GM19043 (cell line): ENCODE results near the gene TRAPPC2L.

Experiments used
- ATAC-seq: cut with Tn5 transposase; IDR thresholded peaks from one replicate; pipeline ENCODE4 v1.9.1; 2021; ENCODE audit warnings: low read depth; ENCODE audit not compliant: unreplicated experiment

TRAPPC2L gene

DNA sequence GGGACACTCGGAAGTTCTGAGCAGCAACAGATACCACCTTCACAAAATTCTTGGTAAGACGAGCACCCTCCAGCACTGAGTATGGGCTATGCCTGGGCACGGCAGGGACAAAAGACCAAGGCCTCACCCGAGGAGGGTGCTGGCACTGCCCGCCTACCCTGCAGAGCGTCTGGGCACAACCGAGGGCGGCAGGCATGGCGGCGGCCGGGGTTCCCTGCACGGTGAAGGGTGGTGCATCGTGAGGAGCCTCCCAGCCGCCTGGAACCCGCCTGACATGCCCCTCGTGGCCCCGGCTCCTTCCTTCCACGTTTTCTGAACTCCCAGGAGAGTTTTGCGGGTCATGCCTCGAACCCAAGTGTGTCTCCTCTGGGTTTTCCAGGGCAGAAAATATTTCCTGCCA, 19.1 kb upstream of the TRAPPC2L start:
- ATAC-seq: no peak

DNA sequence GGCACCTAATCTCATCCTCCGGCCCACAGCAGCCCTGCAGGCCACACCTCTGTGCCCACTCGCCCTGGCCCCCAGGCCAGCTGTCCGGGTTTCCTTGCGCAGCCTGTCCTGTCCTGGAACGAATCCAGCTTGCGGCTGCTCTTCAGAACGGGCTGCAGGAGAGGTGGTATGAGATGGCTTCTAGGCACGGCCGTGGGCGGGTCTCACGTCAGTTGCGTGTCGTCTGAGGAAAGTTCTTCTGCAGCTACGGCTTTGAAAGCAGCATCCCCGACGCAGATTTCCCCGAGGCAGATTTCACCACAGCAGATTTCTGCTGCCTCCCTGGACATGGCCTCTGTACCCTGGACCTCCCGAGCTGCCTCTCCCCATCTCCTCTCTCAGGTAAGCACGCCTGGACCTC, 18.4 kb upstream of the TRAPPC2L start:
- ATAC-seq: no peak

- no peak for ATAC-seq
These were observed 17.8 kb upstream of the TRAPPC2L start for GRCh38 chr16:88839026-88839529.

GRCh38 chr16:88839745-88840599, 17.0 kb upstream of the TRAPPC2L start:
- no peak for ATAC-seq

DNA sequence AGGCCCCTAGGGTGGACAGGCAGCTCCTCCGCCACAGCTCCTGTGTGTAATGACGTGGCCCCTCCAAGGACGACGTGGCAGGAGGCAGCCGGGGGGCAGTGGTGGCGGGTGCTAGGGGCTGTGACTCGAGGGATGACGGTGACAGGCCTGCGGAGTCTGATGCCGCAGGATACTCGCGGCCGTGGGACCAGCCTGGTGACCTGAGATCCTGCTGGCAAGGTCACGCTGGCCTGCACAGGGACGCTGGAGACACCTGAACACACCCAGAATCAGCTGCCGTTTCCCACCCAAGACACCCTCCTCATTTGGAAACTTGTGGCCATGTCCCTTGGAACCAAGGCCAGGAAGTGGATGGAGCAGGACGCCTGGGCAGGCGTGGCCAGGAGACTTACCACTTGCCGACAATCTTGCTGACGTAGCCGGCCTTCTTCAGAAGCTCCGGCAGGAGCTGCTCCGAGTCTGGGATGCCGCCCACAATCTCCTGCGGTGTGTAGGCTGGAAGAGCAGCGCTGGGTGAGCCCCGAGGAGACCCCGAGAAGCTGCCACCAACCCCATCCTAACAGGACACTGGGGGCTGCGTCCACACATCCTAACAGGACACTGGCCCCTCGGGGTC, 16.2 kb upstream of the TRAPPC2L start:
- ATAC-seq: no peak

GRCh38 chr16:88841521-88842307, 15.2 kb upstream of the TRAPPC2L start:
- no peak for ATAC-seq

DNA sequence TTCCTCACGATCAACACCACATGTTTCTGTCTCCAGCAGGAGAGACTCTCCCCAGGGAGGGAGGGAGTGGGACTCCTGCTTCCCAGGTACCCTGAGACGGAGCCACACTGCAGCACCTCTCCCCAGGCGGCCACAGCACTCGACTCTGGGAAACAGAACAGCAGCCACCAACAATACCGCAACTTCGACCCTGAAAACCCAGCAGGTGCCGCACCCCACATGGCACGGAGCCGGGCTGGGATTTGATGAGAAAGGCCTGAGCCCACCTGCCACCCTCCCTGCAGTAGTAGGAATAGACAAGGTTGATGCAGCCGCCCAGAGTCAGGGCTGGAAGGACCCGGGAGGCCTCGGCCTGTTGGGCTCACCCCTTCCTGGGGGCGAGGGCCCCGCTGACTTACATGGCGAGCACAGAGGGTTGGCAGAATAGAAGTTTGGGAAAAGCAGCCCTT, 14.6 kb upstream of the TRAPPC2L start:
- ATAC-seq: no peak

- ATAC-seq: no peak
These were observed 14.1 kb upstream of the TRAPPC2L start for GRCh38 chr16:88842806-88843205.

DNA sequence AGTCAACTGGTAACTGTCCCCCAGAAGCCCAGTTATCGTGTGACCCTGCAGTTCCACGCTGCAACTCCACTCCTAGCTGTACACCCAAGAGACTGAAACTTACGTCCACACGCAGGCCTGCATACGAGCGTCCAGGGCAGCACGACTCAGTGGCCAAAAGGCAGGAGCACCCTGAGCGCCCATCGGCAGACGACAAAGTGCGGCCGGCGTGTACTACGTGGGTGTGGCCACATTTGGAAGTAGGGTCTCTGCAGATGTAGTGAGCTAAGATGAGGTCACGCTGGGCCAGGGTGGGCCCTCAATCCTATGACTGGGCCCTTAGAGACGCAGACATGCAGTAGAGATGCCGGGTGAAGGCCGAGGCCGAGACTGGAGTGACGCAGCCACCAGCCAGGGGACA, 13.7 kb upstream of the TRAPPC2L start:
- no peak for ATAC-seq

GRCh38 chr16:88844419-88845036, 12.4 kb upstream of the TRAPPC2L start:
- no peak for ATAC-seq

DNA sequence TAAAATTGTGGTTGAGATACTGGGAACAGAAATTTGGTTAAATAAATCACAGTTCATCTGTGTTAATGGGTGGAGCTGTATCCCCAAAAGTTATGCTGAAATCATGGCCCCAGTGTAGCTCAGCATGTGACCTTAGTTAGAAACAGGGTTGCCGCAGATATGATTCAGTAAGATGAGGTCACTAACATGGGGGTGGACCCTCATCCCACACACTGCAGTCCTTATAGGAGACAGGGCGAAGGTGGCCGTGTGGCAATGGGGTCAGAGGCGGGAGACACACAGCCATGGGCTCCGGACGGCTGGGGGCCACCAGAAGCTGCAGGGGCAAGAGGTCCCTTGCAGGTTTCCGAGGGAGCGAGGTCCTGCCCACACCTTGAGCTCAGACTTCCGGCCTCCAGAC, 10.8 kb upstream of the TRAPPC2L start:
- ATAC-seq: no peak

GRCh38 chr16:88847654-88848053, 9.3 kb upstream of the TRAPPC2L start:
- no peak for ATAC-seq

DNA sequence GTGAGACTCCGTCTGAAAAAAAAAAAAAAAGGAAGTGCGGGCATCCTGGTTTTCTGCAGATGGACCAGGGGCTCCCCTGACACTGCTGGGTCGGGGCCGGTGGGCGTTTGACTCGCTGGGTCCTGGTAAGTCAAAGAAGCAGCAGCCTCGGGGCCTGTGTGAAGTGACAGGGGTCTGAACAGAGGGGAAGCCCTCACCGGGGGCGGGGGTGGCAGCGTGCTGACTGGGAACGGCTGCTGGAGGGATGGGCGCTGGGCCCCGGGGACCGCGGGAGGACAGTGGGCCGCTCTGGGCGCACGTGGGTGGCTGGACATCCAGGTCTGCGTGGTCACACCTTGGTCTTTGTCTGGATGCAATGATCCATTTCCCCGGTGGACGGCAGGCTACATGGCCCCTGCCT, 8.4 kb upstream of the TRAPPC2L start:
- no peak for ATAC-seq

DNA sequence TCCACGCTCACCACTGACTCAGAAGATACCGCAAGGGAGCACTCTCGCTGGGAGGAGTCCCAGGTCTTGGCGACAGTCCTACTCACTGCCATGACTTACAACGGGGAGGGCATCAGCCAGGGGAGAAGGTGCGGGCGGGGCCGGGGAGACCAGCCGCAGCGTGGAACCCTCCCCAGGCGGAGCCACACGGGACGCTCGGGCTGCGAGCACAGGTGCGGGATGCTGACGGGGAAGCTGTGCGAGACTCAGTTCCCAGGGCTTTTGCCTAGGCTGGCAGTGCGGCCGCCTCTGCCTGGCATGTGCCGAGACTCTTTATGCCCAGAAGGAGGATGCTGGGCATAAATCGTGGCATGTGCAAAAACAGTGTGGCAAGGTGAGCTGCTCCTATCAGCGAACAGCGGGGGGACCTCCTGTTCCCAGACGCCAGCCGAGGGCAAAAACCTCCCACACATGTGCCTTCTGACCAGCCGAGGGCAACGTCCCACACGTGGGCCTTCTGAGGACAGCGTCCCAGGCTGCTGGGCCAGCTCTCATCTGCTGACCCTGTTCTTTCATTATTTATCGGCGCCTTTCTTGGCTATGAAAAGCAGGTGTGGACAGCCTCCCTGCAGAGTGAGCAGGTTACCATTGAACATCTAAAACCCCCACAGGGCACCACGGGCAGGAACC, 6.3 kb upstream of the TRAPPC2L start:
- no peak for ATAC-seq

GRCh38 chr16:88851616-88852015, 5.3 kb upstream of the TRAPPC2L start:
- no peak for ATAC-seq

- no peak for ATAC-seq
These were observed 3.5 kb upstream of the TRAPPC2L start for GRCh38 chr16:88853325-88853941.

DNA sequence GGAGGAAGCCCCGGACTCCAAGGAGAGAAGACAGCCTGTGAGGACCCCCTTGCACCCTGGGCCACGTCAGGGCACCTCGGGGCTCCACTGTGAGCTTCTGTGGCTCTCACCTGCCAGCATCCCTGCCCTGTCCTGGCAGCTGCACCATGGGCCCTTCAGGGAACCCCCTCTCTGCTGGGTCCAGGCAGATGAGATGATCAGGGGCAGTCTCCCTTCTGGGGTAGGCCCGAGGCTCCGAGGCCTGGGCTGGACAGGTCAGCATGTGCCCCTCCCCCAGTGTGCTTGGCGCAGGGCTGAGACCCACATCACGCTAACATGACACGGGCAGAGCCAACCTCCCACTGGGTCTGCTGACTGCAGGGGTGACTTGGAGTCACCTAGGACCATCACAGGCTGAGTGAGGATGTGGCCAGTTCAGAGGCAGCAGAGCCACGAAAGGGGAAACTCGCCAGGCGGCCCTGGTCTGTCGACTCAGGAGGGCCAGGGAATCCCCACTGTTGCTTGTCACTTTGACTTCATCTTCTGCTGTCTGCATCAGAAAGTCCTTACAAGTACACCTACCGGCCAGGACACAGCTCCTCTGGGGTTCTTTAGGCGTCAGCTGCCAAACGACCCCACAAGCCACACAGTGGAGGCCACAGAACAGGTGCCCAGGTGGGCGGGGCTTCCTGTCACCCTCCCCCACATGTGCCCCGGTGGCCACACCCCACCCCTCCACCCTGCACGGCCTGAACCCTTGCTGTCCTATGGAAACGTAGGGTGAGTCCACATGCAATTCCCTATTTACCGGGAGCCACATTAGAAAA, 2.4 kb upstream of the TRAPPC2L start:
- ATAC-seq: no peak

GRCh38 chr16:88855176-88855575, 1.8 kb upstream of the TRAPPC2L start:
- no peak for ATAC-seq

- no peak for ATAC-seq
These were observed 1.2 kb upstream of the TRAPPC2L start for GRCh38 chr16:88855736-88856121.
